Mammary epithelial cell (primary cell): Measurements from ENCODE around the gene DBT.

Experiments
- CTCF ChIP-seq, 2 donors: IDR thresholded peaks in 1 of 2; conservative IDR thresholded peaks in 1 of 2; 2 replicates each; pipeline ENCODE4 v1.5.1; 2011 to 2012; ENCODE audit warnings: inconsistent platforms in 2 of 2, low read length in 2 of 2, mild to moderate bottlenecking in 2 of 2, control low read depth in 1 of 2, low read depth in 1 of 2; ENCODE audit not compliant: insufficient read depth in 1 of 2; ENCODE audit errors: extremely low read depth in 1 of 2
- EZH2 ChIP-seq: IDR thresholded peaks from 2 replicates; pipeline ENCODE4 v1.6.1; 2012; ENCODE audit warnings: low read length, inconsistent platforms, borderline replicate concordance

GRCh38 chr1:100231721-100232120, 17.9 kb downstream of the DBT start:
- TF ChIP-seq CTCF (conservative IDR thresholded peaks at IDR 0.05 in 1 of 2, IDR thresholded peaks at IDR 0.05 in 1 of 2; ENCODE audit: extremely low read depth in 1 of 2, insufficient read depth in 1 of 2, low read depth in 1 of 2, low read length in 2 of 2) = no peak
- no peak for TF ChIP-seq EZH2
